HepG2 (cell line): ENCODE measurements around the gene CSMD2. TPM values are rescaled to one million over a fixed set of nuclear protein-coding genes. Genes with fewer than 3 reads are reported as not detected.

Experiments
- ATAC-seq: fragments of 200-7000 bp; cut with Tn5 transposase; 3 replicates; pipeline ENCODE4 v1.9.1; 2020; ENCODE audit warnings: mild to moderate bottlenecking, moderate library complexity
- BruUV-seq: library from RNA; stranded (reverse); fragments of 400-500 nt; replicated peaks from 2 replicates; lab custom pipeline; 2021; lab: Mats Ljungman, UMichigan
- CTCF ChIA-PET: fragments of 300-600 bp; formaldehyde crosslinking; extraction: SDS; loops from one replicate; lab custom pipeline; 2021; ENCODE audit warnings: low total read pairs, inconsistent platforms, low intra/inter-chr PET ratio; lab: Yijun Ruan, JAX
- POLR2A ChIA-PET: fragments of 350-600 bp; sonication (Branson Sonifier 250); formaldehyde crosslinking; loops from one replicate; lab custom pipeline; 2020; ENCODE audit warnings: antibody characterized with exemption, inconsistent platforms; lab: Yijun Ruan, JAX
- DNase-seq: peaks from one replicate; pipeline ENCODE4 v3.0.0-alpha.2; 2015; ENCODE audit warnings: low spot score
- FAIRE-seq: peaks from 3 replicates; lab custom pipeline; 2011; peaks lifted over from hg19 to GRCh38; lab: Jason Lieb, UNC
- H2AFZ ChIP-seq: one replicate; pipeline ENCODE4 v1.6.1; 2011; ENCODE audit warnings: low read length, inconsistent platforms
- H3K27ac ChIP-seq: fragments of 300-600 bp; 3 replicates; pipeline ENCODE4 v1.8.0; 2011; ENCODE audit warnings: mixed run types, mild to moderate bottlenecking, mixed read lengths, low read length, inconsistent platforms; ENCODE audit not compliant: insufficient read depth; ENCODE audit errors: extremely low read length
- H3K27me3 ChIP-seq, 2 experiments: fragments of 200-600 bp in 1 of 2; 2 replicates in 1 of 2; 3 replicates in 1 of 2; pipeline versions ENCODE4 v1.6.0 to v1.8.0; 2011; ENCODE audit warnings: low read length in 2 of 2, mild to moderate bottlenecking in 2 of 2, moderate library complexity in 2 of 2, inconsistent platforms in 1 of 2; ENCODE audit not compliant: insufficient read depth in 2 of 2, control insufficient read depth in 1 of 2
- H3K36me3 ChIP-seq, 2 experiments: fragments of 200-600 bp in 1 of 2; replicated peaks in 1 of 2; 2 replicates in 1 of 2; 3 replicates in 1 of 2; pipeline versions ENCODE4 v1.5.1 to v1.8.0; 2011; ENCODE audit warnings: low read length in 2 of 2, inconsistent platforms in 1 of 2; ENCODE audit not compliant: insufficient read depth in 2 of 2, control insufficient read depth in 1 of 2
- H3K4me1 ChIP-seq: 2 replicates; pipeline ENCODE4 v1.5.1; 2012; ENCODE audit warnings: low read length, inconsistent platforms; ENCODE audit not compliant: insufficient read depth
- H3K4me2 ChIP-seq: 2 replicates; pipeline ENCODE4 v1.6.0; 2011; ENCODE audit warnings: low read depth, low read length, inconsistent platforms
- H3K4me3 ChIP-seq, 3 experiments: fragments of 200-600 bp in 1 of 3; sonication (generic), shearing (Covaris generic) in 1 of 3; replicated peaks in 1 of 3; 2 replicates each; pipeline ENCODE4 v1.5.1; 2011 to 2016; ENCODE audit warnings: low read length in 3 of 3, inconsistent platforms in 2 of 3, low read depth in 2 of 3, mild to moderate bottlenecking in 2 of 3, control low read depth in 1 of 3, mixed read lengths in 1 of 3; ENCODE audit not compliant: insufficient read depth in 1 of 3
- H3K79me2 ChIP-seq: one replicate; pipeline ENCODE4 v1.6.1; 2011; ENCODE audit warnings: low read length, inconsistent platforms; ENCODE audit not compliant: insufficient read depth
- H3K9ac ChIP-seq: 2 replicates; pipeline ENCODE4 v1.6.0; 2011; ENCODE audit warnings: mild to moderate bottlenecking, low read depth, low read length, inconsistent platforms; ENCODE audit not compliant: insufficient read depth
- H3K9me3 ChIP-seq: 2 replicates; pipeline ENCODE4 v1.5.1; 2012; ENCODE audit warnings: mild to moderate bottlenecking, low read length
- H4K20me1 ChIP-seq: 2 replicates; pipeline ENCODE4 v1.6.0; 2011; ENCODE audit warnings: inconsistent platforms, mild to moderate bottlenecking, low read length, moderate library complexity; ENCODE audit not compliant: insufficient read depth
- ARNTL ChIP-seq: sonication (generic); formaldehyde crosslinking; IDR thresholded peaks from 2 replicates; pipeline ENCODE4 v1.4.0; 2020; ENCODE audit warnings: mild to moderate bottlenecking, missing genetic modification reagents
- EED ChIP-seq: sonication (generic); formaldehyde crosslinking; IDR thresholded peaks from 2 replicates; pipeline ENCODE4 v1.5.0; 2020; ENCODE audit warnings: mild to moderate bottlenecking, missing genetic modification reagents
- GATA4 ChIP-seq: sonication (generic); IDR thresholded peaks from 2 replicates; pipeline ENCODE4 v1.6.1; 2016; ENCODE audit warnings: antibody characterized with exemption, low read depth, borderline replicate concordance
- HNRNPUL1 ChIP-seq: fragments of 200-400 bp; formaldehyde crosslinking; IDR thresholded peaks from 2 replicates; pipeline ENCODE4 v1.6.1; 2017; ENCODE audit warnings: low read depth, mild to moderate bottlenecking, low read length, moderate library complexity
- HOXA7 ChIP-seq: sonication (generic); formaldehyde crosslinking; IDR thresholded peaks from 2 replicates; pipeline ENCODE4 v1.8.1; 2022; ENCODE audit warnings: mild to moderate bottlenecking, missing genetic modification reagents, moderate library complexity
- NFRKB ChIP-seq: fragments of 450-650 bp; IDR thresholded peaks from 2 replicates; pipeline ENCODE4 v1.6.1; 2017
- PITX1 ChIP-seq: sonication (generic); formaldehyde crosslinking; IDR thresholded peaks from 2 replicates; pipeline ENCODE4 v1.5.1; 2020; ENCODE audit warnings: mild to moderate bottlenecking, missing genetic modification reagents
- SAP130 ChIP-seq: IDR thresholded peaks from 2 replicates; pipeline ENCODE4 v1.6.1; 2016; ENCODE audit warnings: low read depth
- SOX5 ChIP-seq: IDR thresholded peaks from 2 replicates; pipeline ENCODE4 v1.6.1; 2016; ENCODE audit warnings: borderline replicate concordance
- ZNF318 ChIP-seq: sonication (generic); formaldehyde crosslinking; IDR thresholded peaks from 2 replicates; pipeline ENCODE4 v1.4.0; 2020; ENCODE audit warnings: mild to moderate bottlenecking, missing genetic modification reagents
- ZNF746 ChIP-seq: sonication (generic); formaldehyde crosslinking; IDR thresholded peaks from 2 replicates; pipeline ENCODE4 v1.8.0; 2022; ENCODE audit warnings: mild to moderate bottlenecking, missing genetic modification reagents
- ZSCAN30 ChIP-seq: sonication (generic); formaldehyde crosslinking; IDR thresholded peaks from 2 replicates; pipeline ENCODE4 v1.5.0; 2020; ENCODE audit warnings: mild to moderate bottlenecking, missing genetic modification reagents
- WGBS: methylation state at CpG from one replicate; pipeline ENCODE4 v1.1.6; 2017; ENCODE audit warnings: low lambda C conversion rate; 5-methylcytosine and 5-hydroxymethylcytosine counted together
- in situ Hi-C: cut with HindIII; loops from 2 replicates; pipeline ENCODE4 v1.10.0; 2017; ENCODE audit warnings: low pct_unique_long_range_greater_than_20kb; ENCODE audit not compliant: extremely low pct_ligation_motif_present
- intact Hi-C: fragments of 100-400 bp; cut with micrococcal nuclease; formaldehyde crosslinking; loops from one replicate; pipeline ENCODE4 v1.10.0; 2022; ENCODE audit not compliant: unreplicated experiment
- polyA plus RNA-seq, 8 experiments: library from polyadenylated mRNA; depleted of rRNA in 3 of 8; stranded (reverse) in 7 of 8; unstranded in 1 of 8; fragments of >200 nt; fragmentation: Illumina TruSeq in 4 of 8; extraction: Trizol in 4 of 8; gene quantifications; 2 replicates each; pipeline versions ENCODE4 v1.2.1 to v1.2.3, GENCODE V29; 2011 to 2016; ENCODE audit warnings: low read depth in 4 of 8, missing spikeins in 1 of 8, mixed read lengths in 1 of 8; ENCODE audit not compliant: insufficient read depth in 1 of 8
- total RNA-seq, 5 experiments: library from RNA; depleted of rRNA; stranded (reverse); fragments of >200 nt; fragmentation: Illumina TruSeq; extraction: Trizol; gene quantifications; 2 replicates each; pipeline ENCODE4 v1.2.3, GENCODE V29; 2016; ENCODE audit warnings: low read depth in 1 of 5
- TF ChIP-seq, protein P1 (sequence below): sonication (generic); formaldehyde crosslinking; IDR thresholded peaks from 2 replicates; pipeline ENCODE4 v1.8.0; 2022; ENCODE audit warnings: missing genetic modification reagents, low read depth, mild to moderate bottlenecking, borderline replicate concordance
- TF ChIP-seq, protein P2 (sequence below): sonication (generic); formaldehyde crosslinking; IDR thresholded peaks from 2 replicates; pipeline ENCODE4 v1.8.1; 2023; ENCODE audit warnings: mild to moderate bottlenecking, missing genetic modification reagents, borderline replicate concordance
- TF ChIP-seq, protein P3 (sequence below): sonication (generic); formaldehyde crosslinking; IDR thresholded peaks from 2 replicates; pipeline ENCODE4 v1.4.0; 2020; ENCODE audit warnings: low read depth, mild to moderate bottlenecking, missing genetic modification reagents

The CSMD2 gene
- total and polyA plus RNA-seq, 2 of the 13 experiments (the other 11 are each of a cell fraction or from before 2014, with no cell fraction given), result not detected

- ATAC-seq (no peak), FAIRE-seq (no peak), DNase-seq (no peak)
- Histone ChIP-seq H3K36me3 (no peaks in the 10 kb centered on the region), H3K79me2 (no peaks in the 10 kb centered on the region), H2AFZ (no peak overlapping the region), H3K4me1 (no peaks in the 10 kb centered on the region), H3K4me2 (no peak overlapping the region), H3K9ac (no peak overlapping the region), H3K4me3 (no peak overlapping the region), H3K27me3 (no peaks in the 10 kb centered on the region; a peak in 1 of 5 replicates), H4K20me1 (no peaks in the 10 kb centered on the region), H3K9me3 (no peaks in the 10 kb centered on the region), H3K27ac (no peak overlapping the region)
- ChIA-PET CTCF (no interaction called here), POLR2A (no interaction called here)
- 64% methylated on average over 2 of the region's 3 CpGs for WGBS
- no TSS peak for BruUV-seq
- in situ Hi-C loops (no loop called here), intact Hi-C loops (no loop called here)
- no peak for TF ChIP-seq GATA4
- TF ChIP-seq ZSCAN30, result no peak
- TF ChIP-seq SAP130 (CRISPR knock-in tag), result no peak
- TF ChIP-seq ZNF746 (CRISPR knock-in tag), result no peak
- TF ChIP-seq, protein P1, sequence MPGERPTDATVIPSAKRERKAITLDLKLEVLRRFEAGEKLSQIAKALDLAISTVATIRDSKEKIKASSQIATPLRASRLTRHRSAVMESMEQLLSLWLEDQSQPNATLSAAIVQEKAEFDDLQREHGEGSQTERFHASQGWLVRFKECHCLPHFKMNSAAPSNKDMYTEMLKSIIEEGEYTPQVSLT (CRISPR knock-in tag), result no peak
- TF ChIP-seq EED (CRISPR knock-in tag), result no peak
- no peak for TF ChIP-seq NFRKB
- no peak for TF ChIP-seq SOX5 (CRISPR knock-in tag)
- TF ChIP-seq ZNF318 (CRISPR knock-in tag), result no peak
- TF ChIP-seq, protein P2, sequence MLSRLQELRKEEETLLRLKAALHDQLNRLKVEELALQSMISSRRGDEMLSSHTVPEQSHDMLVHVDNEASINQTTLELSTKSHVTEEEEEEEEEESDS (CRISPR knock-in tag), result no peak
- TF ChIP-seq HNRNPUL1, result no peak
- TF ChIP-seq HOXA7 (CRISPR knock-in tag), result no peak
- TF ChIP-seq ARNTL (CRISPR knock-in tag), result no peak
- TF ChIP-seq PITX1 (CRISPR knock-in tag), result no peak
- TF ChIP-seq, protein P3, sequence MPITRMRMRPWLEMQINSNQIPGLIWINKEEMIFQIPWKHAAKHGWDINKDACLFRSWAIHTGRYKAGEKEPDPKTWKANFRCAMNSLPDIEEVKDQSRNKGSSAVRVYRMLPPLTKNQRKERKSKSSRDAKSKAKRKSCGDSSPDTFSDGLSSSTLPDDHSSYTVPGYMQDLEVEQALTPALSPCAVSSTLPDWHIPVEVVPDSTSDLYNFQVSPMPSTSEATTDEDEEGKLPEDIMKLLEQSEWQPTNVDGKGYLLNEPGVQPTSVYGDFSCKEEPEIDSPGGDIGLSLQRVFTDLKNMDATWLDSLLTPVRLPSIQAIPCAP (CRISPR knock-in tag), result no peak
These were observed 33.5 kb downstream of the CSMD2 start for GRCh38 chr1:34131396-34132160.
